Dermis blood vessel endothelial cell (primary cell): ENCODE data around the gene EPB41L2. TPM values are rescaled to one million over a fixed set of nuclear protein-coding genes. Genes with fewer than 3 reads are reported as not detected.

Source experiments
- total RNA-seq: library from RNA; depleted of rRNA; stranded (reverse); fragments of >200 nt; gene quantifications from 2 replicates; pipeline ENCODE4 v1.2.3, GENCODE V29; 2014

Gene EPB41L2
- total RNA-seq, 1 donor from 2014 or later, result 94.4 TPM

Other genes with a start within 250 kb of the EPB41L2 start
- not detected in 2 replicates for gene SMLR1, start 235.8 kb downstream of the EPB41L2 start, total RNA-seq
- gene AKAP7, start 72.2 kb upstream of the EPB41L2 start, total RNA-seq, result 2.6 and 3.1 TPM in 2 replicates